GM19240 (cell line): ENCODE measurements around the gene SMIM41.
A peak's percentile ranks its signal among the peaks of the same experiment; 100 is the strongest.

ENCODE experiments used
- DNase-seq: peaks from one replicate; pipeline ENCODE4 v3.0.0; 2011; ENCODE audit warnings: low spot score; ENCODE audit not compliant: insufficient read length

The SMIM41 gene

GRCh38 chr12:52121824-52122539 lies 42.5 kb downstream of the SMIM41 start:
- peak; percentile 64 for DNase-seq

DNA sequence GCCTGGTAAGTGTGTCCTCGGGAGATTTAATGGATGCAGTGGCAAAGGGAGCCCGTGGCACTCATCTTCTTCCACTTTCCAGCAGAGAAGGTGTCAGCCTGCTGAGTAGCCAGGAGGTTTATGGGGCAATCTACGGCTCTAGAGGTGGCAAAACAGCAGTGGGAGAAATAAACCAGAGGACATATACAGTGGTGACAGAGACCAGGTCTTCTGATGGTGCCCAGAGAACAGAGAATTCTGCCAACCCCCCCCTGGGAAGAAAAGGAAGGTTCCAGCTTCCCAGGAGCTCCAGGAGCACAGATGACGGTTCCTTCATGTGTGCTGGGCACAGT lies 43.0 kb downstream of the SMIM41 start:
- DNase-seq = no peak

GRCh38 chr12:52122904-52123303 lies 43.4 kb downstream of the SMIM41 start:
- DNase-seq = no peak

DNA sequence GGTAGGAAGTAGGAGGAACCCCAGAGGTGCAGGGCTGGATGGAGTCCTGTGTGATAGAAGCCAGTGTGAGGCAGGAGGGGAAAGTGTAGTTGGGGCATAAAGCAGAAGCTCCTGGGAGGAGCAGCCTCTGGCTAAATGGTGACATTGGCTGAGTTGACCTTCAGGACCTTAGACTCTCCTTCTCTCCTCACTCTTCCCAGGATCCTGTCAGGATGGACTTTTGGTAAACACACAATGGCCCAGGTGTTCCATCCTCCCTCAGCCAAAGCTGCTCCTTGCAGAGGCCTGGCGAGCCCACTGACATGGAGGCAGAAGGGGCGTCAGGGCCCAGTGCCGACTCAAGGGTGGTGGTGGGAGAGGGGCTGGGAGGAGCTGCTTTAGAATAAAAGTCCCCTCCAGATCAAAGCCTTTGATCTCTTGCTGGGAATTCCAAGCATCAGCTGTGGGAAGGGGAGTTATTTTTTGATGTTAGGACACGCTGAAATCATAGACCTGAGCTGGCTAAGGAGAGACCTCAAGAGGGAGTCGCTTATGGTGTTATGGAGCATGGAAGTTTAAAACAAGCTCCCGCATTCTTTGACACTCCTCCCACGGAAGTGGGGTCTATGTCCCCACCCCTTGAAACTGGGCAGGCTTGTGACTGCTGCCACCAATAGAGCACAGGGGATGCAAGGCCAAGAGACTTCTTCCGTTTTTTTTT lies 44.1 kb downstream of the SMIM41 start:
- DNase-seq = no peak

DNA sequence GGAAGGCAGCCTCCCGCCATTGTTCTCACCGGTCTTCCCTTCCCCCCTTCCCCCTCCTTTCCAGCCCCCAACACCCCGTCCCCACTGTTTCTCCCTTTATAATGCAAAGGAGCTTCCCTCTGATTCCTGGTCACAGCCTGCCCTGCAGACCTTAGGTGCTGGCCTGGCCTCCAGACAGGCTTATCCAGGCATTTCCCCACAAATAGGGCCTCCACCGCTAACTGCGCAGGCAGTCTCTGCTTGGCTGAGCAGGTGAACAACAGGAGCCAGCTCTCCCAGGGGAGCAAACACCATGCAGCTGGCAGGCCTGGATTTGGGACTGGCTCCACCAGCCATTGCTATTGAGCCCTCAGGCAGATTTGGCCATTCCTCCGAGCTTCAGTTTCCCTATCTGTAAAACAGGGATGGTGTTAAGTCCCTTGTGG lies 46.0 kb downstream of the SMIM41 start:
- no peak for DNase-seq

GRCh38 chr12:52126050-52126604 lies 46.6 kb downstream of the SMIM41 start:
- no peak for DNase-seq

DNA sequence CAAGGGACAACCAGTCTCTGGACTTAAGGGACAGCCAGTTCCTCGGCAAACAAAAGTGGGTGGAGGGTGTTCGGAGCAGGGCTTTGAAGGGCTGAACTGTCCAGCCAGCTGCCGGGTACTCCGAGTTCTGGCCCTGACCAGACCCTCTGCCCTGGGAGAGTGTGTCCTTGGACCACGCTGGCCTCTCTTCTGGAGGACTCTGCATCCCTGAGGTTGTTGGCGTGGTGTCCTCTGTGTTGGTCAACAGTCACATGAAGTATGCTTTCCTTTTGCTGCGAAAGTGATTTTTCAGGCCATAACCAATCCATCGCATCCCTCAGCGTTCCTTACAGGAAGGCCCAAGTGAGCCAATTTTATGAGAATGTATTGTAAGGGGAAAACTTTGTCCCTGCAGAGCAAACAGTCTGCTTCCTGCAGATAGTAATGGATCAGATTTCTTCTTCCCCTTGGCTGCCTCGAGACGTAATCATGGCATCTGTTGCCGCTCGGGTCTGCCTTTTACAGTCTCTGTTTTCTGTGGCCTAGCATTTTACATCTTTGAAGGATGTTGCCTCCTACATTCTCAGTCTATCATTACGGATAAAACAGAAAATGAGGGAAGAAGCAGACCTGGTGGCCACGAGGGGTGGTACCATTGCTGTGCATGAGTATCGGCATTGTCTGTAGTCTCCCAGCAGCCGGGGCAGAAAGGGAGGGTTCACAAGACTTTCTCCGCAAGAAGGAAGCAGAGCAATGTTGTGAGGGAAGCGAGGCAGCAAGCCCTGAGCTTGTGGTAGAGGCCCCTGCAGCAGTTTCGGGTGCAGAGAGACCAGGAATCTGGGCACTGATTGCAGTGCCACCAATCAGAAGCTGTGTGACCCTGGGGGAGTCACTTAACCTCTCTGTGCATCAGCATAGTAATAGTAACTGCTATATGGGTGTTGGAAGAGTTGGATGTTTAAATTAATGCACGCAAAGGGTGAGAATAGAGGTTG lies 47.4 kb downstream of the SMIM41 start:
- no peak for DNase-seq

GRCh38 chr12:52127683-52128450 lies 48.4 kb downstream of the SMIM41 start:
- DNase-seq = no peak

DNA sequence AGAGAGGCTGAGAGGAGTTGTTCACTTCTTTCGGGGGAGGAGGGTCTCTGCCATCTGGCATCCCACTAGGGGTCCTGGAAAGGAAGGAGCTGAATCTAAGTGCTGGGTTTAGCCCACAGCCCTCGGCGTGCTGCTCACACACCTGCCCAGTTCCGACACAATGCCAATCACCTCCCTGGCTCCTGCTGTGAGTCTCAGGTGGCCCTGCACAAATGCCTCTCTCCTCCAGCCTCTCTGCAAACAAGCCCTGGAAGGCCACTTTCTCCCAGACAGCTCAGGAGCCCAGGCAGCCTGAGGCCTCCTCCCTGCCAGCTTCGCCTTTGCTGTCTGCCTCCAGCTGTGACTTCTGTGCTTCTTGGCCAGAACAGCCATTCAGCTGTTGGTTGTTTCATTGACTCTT lies 51.2 kb downstream of the SMIM41 start:
- no peak for DNase-seq

DNA sequence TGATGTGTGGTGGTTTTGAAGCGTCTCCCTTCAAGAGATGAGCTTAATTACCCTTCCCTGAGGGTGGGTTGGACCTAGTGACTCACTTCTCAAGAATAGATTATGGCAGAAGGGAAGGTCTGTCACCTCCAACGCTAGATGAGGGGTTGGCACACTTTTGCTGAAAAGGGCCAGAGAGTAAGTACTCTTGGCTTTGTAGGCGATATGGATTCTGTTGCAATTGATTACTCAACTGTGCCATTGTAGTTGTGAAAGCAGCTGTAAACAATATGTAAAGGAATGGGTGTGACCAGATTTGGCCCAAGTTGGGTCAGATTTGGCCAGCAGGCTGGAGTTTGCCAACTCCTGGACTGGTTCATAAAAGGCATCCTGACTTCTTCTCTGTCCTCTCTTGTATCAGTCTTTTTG lies 53.3 kb downstream of the SMIM41 start:
- DNase-seq = no peak

- no peak for DNase-seq
Measured at GRCh38 chr12:52137746-52138145, 58.2 kb downstream of the SMIM41 start.

DNA sequence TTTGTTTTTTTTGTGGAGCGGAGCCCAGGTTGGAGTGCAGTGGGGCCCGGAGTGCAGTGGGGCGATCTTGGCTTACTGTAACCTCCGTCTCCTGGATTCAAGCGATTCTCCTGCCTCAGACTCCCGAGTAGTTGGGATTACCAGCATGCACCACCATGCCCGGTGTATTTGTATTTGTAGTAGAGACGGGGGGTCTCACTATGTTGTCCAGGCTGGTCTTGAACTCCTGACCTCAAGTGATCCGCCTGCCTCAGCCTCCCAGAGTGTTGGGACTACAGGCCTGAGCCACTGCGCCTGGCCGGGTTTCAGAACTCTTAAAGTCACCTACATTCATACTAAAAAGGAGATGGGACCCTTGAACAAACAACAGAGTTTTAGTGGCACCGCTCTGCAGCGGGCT lies 59.6 kb downstream of the SMIM41 start:
- DNase-seq = no peak

DNA sequence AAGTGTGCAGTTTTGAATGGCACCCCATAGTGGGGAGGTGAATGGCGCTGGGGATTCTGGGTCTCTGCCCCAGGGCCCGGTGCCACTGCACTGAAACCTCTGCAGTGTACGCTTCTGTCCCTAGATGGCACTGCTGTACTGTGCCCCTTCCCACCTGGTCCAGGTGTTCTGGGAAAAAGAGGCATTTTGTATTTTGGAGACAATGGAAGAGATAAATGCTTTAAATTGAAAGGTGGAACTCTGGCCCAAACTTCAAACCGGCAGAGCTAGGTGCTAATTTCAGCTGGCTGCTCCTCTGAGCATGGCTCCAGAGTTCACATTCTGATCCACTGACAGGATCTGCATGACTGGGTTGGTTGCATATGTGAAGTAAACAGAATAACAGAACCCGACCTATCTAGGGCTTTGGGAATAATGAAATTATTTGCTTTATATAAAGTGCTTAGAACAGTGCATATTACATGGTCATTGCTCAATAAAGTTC lies 60.1 kb downstream of the SMIM41 start:
- DNase-seq = peak; percentile 65

GRCh38 chr12:52141306-52141705 lies 61.8 kb downstream of the SMIM41 start:
- no peak for DNase-seq

DNA sequence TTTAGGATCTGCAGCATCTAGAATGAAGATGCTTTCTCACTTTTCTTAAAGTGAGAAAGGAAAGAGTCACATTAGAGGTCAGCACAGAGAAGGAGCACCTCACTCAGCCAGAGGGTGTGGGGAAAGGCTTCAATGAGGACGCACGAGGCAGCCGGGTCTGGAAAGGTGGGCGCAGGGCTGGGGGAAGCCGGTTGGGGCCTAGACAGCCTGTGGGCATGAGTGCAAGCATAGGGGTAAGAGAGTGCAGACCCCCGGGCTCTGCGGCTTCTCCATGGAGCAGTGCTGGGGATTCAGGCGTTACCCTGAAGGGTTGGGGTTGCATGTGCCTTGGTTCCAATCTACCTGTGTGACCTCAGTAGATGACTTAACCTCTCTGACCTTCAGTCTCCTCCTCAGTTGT lies 62.4 kb downstream of the SMIM41 start:
- DNase-seq = no peak

DNA sequence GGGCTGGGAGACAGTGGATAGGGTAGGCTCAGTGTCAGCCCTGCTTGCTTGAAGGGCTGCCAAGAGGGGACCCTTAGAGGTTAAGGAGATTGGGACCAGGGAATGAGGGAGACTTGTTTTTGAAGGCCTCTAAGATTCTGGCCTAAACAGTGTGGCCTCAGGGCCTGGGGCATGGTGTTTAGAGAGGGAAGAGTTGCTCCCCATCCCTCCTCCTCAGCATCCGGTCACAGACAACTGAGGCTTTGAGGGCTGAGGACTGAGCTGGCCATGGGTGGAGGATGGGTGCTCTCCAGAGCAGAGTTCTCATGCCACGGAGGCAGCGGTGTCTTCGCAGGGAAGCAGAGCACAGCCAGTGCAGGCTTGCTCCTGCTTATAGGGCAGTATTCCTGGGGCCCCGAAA lies 62.9 kb downstream of the SMIM41 start:
- DNase-seq = no peak

DNA sequence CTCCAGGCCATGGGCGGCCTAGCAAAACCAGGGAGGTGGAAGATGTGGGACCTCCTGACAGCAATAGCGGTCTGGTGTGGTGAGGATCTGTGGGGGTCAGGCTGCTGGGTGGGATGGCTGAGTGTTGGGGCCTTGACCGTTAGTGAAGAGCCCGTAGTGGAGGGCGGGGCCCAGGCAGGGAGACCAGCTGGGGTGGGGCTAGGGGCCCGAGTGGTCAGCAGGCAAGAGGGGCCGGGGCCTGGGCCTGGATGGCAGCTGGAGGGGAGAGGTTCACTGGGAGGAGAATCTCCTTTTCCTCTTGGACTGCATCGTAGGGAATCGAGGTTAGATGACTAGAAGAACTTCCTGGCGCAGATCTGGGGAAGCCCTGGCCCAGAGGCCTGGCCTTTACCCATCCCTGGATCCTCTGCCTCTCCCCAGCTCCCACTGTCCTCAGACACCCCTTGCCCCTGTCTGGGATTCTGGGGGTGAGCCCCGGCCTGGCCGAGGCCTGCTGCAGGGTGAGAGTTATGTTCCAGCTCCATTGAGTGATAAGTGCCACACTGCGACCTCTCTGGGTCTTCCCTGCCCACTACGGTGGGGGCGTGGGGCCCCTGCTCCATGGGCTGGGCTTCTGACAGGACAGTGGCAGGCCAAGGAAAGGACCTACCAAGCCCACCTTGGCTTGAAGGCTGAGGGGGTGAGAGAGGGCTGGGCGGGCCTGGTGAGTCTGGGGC lies 65.2 kb downstream of the SMIM41 start:
- DNase-seq = no peak

DNA sequence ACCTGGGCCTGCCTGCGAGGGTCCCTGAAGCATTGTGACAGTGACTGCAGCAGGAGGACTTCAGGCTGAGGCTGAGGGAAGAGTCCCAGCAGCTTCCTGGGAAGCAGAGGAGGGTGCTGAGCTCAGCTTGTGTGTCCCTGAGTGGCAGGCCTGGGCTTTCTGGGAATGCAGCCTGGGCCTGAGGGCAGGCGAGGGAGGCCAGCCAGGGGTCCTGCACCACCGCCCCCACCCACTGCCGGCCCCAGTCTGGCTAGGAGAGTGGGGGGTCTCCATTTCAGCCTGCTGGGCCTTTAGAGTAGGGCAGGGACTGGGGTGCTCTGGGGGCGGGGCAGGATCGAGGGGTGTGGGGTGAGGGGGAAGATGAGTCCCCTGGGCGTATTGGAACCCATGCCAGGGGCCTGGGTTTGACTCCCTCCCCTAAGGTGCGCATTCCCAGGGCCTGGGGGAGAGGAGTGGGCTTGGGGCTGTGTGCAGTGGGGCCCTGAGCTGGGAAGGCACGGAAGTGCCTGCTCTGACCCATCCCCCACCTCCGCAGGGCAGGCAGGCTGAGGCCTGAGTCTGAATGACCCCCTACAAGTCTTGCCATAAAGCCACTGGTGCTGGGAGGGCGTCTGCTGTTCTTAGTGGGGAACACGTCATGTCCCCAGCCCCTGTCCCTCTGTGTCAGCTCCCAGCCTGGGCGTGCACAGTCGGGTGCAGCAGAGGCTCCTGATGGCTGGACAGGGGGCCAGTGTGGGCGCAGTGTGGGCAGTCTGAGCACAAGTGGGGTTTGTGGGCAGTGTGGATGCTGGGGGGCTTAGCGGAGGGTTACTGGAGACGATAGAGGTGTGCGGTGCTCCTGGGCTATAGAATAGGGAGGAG lies 66.0 kb downstream of the SMIM41 start:
- no peak for DNase-seq
